HepG2 (cell line): Measurements from ENCODE around the gene CPT1A. TPM values are rescaled to one million over a fixed set of nuclear protein-coding genes. Genes with fewer than 3 reads are reported as not detected.

ENCODE experiments used
- CBX1 ChIP-seq: IDR thresholded peaks from one replicate; pipeline ENCODE4 v1.6.1; 2016; ENCODE audit warnings: antibody characterized with exemption, low read depth
- CREB1 ChIP-seq, 2 experiments: fragments of 450-650 bp in 1 of 2; IDR thresholded peaks; 2 replicates each; pipeline ENCODE4 v1.6.1; 2016 to 2017; ENCODE audit warnings: control low read depth in 1 of 2, mild to moderate bottlenecking in 1 of 2, missing compliant biosample characterization in 1 of 2, missing genetic modification characterization in 1 of 2
- DPF2 ChIP-seq: sonication (generic); formaldehyde crosslinking; IDR thresholded peaks from 2 replicates; pipeline ENCODE4 v1.4.0; 2020; ENCODE audit warnings: mild to moderate bottlenecking, low read depth, missing genetic modification reagents, borderline replicate concordance
- HOXA3 ChIP-seq: sonication (generic); formaldehyde crosslinking; IDR thresholded peaks from 2 replicates; pipeline ENCODE4 v1.5.0; 2020; ENCODE audit warnings: missing genetic modification reagents
- PLRG1 ChIP-seq: fragments of 450-650 bp; conservative IDR thresholded peaks from 2 replicates; pipeline ENCODE4 v1.6.1; 2016
- U2AF2 ChIP-seq: fragments of 200-400 bp; formaldehyde crosslinking; IDR thresholded peaks from 2 replicates; pipeline ENCODE4 v1.6.1; 2017; ENCODE audit warnings: low read depth, mild to moderate bottlenecking, low read length
- ZKSCAN1 ChIP-seq: fragments of 150-350 bp; IDR thresholded peaks from 2 replicates; pipeline ENCODE4 v1.6.1; 2014; ENCODE audit warnings: low read length
- ZNF546 ChIP-seq: sonication (generic); formaldehyde crosslinking; conservative IDR thresholded peaks from 2 replicates; pipeline ENCODE4 v1.8.1; 2023; ENCODE audit warnings: mild to moderate bottlenecking, missing genetic modification reagents
- ZNF570 ChIP-seq: sonication (generic); formaldehyde crosslinking; IDR thresholded peaks from 2 replicates; pipeline ENCODE4 v1.4.0; 2020; ENCODE audit warnings: mild to moderate bottlenecking, missing genetic modification reagents, borderline replicate concordance
- ZNF781 ChIP-seq: sonication (generic); formaldehyde crosslinking; IDR thresholded peaks from 2 replicates; pipeline ENCODE4 v1.5.1; 2020; ENCODE audit warnings: borderline replicate concordance, mild to moderate bottlenecking, missing genetic modification reagents; ENCODE audit errors: not compliant biosample characterization
- polyA plus RNA-seq, 8 experiments: library from polyadenylated mRNA; depleted of rRNA in 3 of 8; stranded (reverse) in 7 of 8; unstranded in 1 of 8; fragments of >200 nt; fragmentation: Illumina TruSeq in 4 of 8; extraction: Trizol in 4 of 8; gene quantifications; 2 replicates each; pipeline versions ENCODE4 v1.2.1 to v1.2.3, GENCODE V29; 2011 to 2016; ENCODE audit warnings: low read depth in 4 of 8, missing spikeins in 1 of 8, mixed read lengths in 1 of 8; ENCODE audit not compliant: insufficient read depth in 1 of 8
- total RNA-seq, 5 experiments: library from RNA; depleted of rRNA; stranded (reverse); fragments of >200 nt; fragmentation: Illumina TruSeq; extraction: Trizol; gene quantifications; 2 replicates each; pipeline ENCODE4 v1.2.3, GENCODE V29; 2016; ENCODE audit warnings: low read depth in 1 of 5
- TF ChIP-seq, protein P1 (sequence below): sonication (generic); formaldehyde crosslinking; IDR thresholded peaks from 2 replicates; pipeline ENCODE4 v1.4.0; 2020; ENCODE audit warnings: mild to moderate bottlenecking, missing genetic modification reagents
- TF ChIP-seq, protein P2 (sequence below): sonication (generic); formaldehyde crosslinking; IDR thresholded peaks from 2 replicates; pipeline ENCODE4 v1.5.1; 2020; ENCODE audit warnings: mild to moderate bottlenecking, moderate library complexity, missing genetic modification reagents
- TF ChIP-seq, protein P3 (sequence below): sonication (generic); formaldehyde crosslinking; conservative IDR thresholded peaks from 2 replicates; pipeline ENCODE4 v1.8.0; 2022; ENCODE audit warnings: low read depth, missing genetic modification reagents
- TF ChIP-seq, protein P4 (sequence below): sonication (generic); formaldehyde crosslinking; IDR thresholded peaks from 2 replicates; pipeline ENCODE4 v1.5.0; 2020; ENCODE audit warnings: mild to moderate bottlenecking, missing genetic modification reagents, borderline replicate concordance
- TF ChIP-seq, protein P5 (sequence below): sonication (generic); formaldehyde crosslinking; IDR thresholded peaks from 2 replicates; pipeline ENCODE4 v1.5.1; 2020; ENCODE audit warnings: missing genetic modification reagents, mild to moderate bottlenecking, borderline replicate concordance

The CPT1A gene
- total and polyA plus RNA-seq, 2 of the 13 experiments (the other 11 are each of a cell fraction or from before 2014, with no cell fraction given) = 7.0 to 7.1 TPM

DNA sequence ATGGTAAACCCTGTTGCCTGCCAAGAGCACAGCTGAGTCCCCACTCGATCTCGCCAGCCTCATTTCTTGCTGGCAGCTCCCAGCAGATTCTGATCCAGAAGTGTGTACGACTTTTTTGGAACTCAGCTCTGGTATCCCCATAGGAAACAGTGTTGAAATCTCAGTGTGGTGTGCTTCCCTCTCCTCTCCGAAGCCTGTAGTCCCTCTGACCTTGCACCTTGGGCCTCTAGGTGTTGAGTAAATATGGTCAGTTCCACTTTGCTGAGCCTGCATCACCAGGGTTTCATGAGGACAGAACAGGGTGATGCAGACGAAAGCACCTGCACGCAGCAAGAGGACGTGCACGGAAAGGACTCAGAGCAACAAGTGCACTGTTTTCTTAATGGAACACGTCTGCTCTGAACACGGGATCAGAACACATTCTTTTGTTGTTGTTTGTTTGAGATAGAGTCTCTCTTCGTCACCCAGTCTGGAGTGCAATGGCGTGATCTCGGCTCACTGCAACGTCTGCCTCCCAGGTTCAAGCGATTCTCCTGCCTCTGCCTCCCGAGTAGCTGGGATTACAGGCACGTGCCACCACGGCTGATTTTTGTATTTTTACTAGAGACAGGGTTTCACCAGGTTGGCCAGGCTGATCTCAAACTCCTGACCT, 3.8 kb upstream of the CPT1A start (continued):
- TF ChIP-seq, protein P1, sequence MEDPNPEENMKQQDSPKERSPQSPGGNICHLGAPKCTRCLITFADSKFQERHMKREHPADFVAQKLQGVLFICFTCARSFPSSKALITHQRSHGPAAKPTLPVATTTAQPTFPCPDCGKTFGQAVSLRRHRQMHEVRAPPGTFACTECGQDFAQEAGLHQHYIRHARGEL (CRISPR knock-in tag) = no peak
- TF ChIP-seq, protein P2, sequence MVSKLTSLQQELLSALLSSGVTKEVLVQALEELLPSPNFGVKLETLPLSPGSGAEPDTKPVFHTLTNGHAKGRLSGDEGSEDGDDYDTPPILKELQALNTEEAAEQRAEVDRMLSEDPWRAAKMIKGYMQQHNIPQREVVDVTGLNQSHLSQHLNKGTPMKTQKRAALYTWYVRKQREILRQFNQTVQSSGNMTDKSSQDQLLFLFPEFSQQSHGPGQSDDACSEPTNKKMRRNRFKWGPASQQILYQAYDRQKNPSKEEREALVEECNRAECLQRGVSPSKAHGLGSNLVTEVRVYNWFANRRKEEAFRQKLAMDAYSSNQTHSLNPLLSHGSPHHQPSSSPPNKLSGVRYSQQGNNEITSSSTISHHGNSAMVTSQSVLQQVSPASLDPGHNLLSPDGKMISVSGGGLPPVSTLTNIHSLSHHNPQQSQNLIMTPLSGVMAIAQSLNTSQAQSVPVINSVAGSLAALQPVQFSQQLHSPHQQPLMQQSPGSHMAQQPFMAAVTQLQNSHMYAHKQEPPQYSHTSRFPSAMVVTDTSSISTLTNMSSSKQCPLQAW (CRISPR knock-in tag) = peak; percentile 97
- TF ChIP-seq CREB1 (IDR thresholded peaks at IDR 0.05) = peak; percentile 75
- peak; percentile 84 for TF ChIP-seq CREB1 (CRISPR knock-in tag; IDR thresholded peaks at IDR 0.05)
- TF ChIP-seq, protein P3, sequence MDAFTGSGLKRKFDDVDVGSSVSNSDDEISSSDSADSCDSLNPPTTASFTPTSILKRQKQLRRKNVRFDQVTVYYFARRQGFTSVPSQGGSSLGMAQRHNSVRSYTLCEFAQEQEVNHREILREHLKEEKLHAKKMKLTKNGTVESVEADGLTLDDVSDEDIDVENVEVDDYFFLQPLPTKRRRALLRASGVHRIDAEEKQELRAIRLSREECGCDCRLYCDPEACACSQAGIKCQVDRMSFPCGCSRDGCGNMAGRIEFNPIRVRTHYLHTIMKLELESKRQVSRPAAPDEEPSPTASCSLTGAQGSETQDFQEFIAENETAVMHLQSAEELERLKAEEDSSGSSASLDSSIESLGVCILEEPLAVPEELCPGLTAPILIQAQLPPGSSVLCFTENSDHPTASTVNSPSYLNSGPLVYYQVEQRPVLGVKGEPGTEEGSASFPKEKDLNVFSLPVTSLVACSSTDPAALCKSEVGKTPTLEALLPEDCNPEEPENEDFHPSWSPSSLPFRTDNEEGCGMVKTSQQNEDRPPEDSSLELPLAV (CRISPR knock-in tag) = no peak
- TF ChIP-seq CBX1 = peak; percentile 78
- TF ChIP-seq, protein P4, sequence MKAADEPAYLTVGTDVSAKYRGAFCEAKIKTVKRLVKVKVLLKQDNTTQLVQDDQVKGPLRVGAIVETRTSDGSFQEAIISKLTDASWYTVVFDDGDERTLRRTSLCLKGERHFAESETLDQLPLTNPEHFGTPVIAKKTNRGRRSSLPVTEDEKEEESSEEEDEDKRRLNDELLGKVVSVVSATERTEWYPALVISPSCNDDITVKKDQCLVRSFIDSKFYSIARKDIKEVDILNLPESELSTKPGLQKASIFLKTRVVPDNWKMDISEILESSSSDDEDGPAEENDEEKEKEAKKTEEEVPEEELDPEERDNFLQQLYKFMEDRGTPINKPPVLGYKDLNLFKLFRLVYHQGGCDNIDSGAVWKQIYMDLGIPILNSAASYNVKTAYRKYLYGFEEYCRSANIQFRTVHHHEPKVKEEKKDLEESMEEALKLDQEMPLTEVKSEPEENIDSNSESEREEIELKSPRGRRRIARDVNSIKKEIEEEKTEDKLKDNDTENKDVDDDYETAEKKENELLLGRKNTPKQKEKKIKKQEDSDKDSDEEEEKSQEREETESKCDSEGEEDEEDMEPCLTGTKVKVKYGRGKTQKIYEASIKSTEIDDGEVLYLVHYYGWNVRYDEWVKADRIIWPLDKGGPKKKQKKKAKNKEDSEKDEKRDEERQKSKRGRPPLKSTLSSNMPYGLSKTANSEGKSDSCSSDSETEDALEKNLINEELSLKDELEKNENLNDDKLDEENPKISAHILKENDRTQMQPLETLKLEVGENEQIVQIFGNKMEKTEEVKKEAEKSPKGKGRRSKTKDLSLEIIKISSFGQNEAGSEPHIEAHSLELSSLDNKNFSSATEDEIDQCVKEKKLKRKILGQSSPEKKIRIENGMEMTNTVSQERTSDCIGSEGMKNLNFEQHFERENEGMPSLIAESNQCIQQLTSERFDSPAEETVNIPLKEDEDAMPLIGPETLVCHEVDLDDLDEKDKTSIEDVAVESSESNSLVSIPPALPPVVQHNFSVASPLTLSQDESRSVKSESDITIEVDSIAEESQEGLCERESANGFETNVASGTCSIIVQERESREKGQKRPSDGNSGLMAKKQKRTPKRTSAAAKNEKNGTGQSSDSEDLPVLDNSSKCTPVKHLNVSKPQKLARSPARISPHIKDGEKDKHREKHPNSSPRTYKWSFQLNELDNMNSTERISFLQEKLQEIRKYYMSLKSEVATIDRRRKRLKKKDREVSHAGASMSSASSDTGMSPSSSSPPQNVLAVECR (CRISPR knock-in tag) = peak; percentile 72; the same call in 1 of the 2 replicates
- TF ChIP-seq PLRG1 = no peak
- TF ChIP-seq, protein P5, sequence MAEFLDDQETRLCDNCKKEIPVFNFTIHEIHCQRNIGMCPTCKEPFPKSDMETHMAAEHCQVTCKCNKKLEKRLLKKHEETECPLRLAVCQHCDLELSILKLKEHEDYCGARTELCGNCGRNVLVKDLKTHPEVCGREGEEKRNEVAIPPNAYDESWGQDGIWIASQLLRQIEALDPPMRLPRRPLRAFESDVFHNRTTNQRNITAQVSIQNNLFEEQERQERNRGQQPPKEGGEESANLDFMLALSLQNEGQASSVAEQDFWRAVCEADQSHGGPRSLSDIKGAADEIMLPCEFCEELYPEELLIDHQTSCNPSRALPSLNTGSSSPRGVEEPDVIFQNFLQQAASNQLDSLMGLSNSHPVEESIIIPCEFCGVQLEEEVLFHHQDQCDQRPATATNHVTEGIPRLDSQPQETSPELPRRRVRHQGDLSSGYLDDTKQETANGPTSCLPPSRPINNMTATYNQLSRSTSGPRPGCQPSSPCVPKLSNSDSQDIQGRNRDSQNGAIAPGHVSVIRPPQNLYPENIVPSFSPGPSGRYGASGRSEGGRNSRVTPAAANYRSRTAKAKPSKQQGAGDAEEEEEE = 0 out of 2 replicates have a peak, but pooled peaks have one; percentile 40
- no peak for TF ChIP-seq ZNF570 (CRISPR knock-in tag)
- TF ChIP-seq HOXA3 (CRISPR knock-in tag) = peak; percentile 95
- TF ChIP-seq ZNF546 = no peak
- TF ChIP-seq ZNF781 (CRISPR knock-in tag) = peak; percentile 41
- peak; percentile 53; the same call in 1 of the 2 replicates for TF ChIP-seq ZKSCAN1
- peak; percentile 99 for TF ChIP-seq DPF2 (CRISPR knock-in tag)
- no peak for TF ChIP-seq U2AF2
